Measurements from ENCODE around the gene CDK1. TPM values are rescaled to one million over a fixed set of nuclear protein-coding genes. Genes with fewer than 3 reads are reported as not detected.

CDK1 gene
- total RNA-seq, 1 donor = 5.8 TPM

- no peaks in the 10 kb centered on the region for H3K27me3 ChIP-seq (ENCODE audit: insufficient read depth, low read length)
- H3K36me3 ChIP-seq (ENCODE audit: insufficient read depth, low read length) = no peaks in the 10 kb centered on the region
- H3K4me1 ChIP-seq (ENCODE audit: insufficient read depth, low read length) = no peaks in the 10 kb centered on the region
- H3K27ac ChIP-seq (ENCODE audit: low read depth, low read length) = no peak overlapping the region
- no peak overlapping the region for H2AFZ ChIP-seq (ENCODE audit: low read length)
- no peak overlapping the region for H3K4me3 ChIP-seq (ENCODE audit: insufficient read depth, low read length)
- no peaks in the 10 kb centered on the region for H3K79me2 ChIP-seq (ENCODE audit: insufficient read depth, low read length)
- H3K4me2 ChIP-seq (ENCODE audit: insufficient read depth, low read length) = no peak overlapping the region
- DNase-seq (ENCODE audit: insufficient read length, low spot score, missing footprints) = no peak
- no peaks in the 10 kb centered on the region for H3K9me3 ChIP-seq (ENCODE audit: low read depth, low read length)
- H4K20me1 ChIP-seq (ENCODE audit: insufficient read depth, low read length) = no peaks in the 10 kb centered on the region
- TF ChIP-seq CTCF (IDR thresholded peaks at IDR 0.05; ENCODE audit: extremely low read depth, low read depth, low read length) = no peak
Measured at GRCh38 chr10:60767424-60767823, 10.9 kb upstream of the CDK1 start.

GRCh38 chr10:60769406-60769805 is 8.9 kb upstream of the CDK1 start:
- no peak overlapping the region for H3K4me3 ChIP-seq (ENCODE audit: insufficient read depth, low read length)
- peak overlapping the region; percentile 18 for H3K4me2 ChIP-seq (ENCODE audit: insufficient read depth, low read length)
- no peaks in the 10 kb centered on the region for H3K4me1 ChIP-seq (ENCODE audit: insufficient read depth, low read length)
- DNase-seq (ENCODE audit: insufficient read length, low spot score, missing footprints) = no peak
- no peak for TF ChIP-seq CTCF (IDR thresholded peaks at IDR 0.05; ENCODE audit: extremely low read depth, low read depth, low read length)
- H4K20me1 ChIP-seq (ENCODE audit: insufficient read depth, low read length) = no peaks in the 10 kb centered on the region
- no peaks in the 10 kb centered on the region for H3K27me3 ChIP-seq (ENCODE audit: insufficient read depth, low read length)
- no peak overlapping the region for H3K27ac ChIP-seq (ENCODE audit: low read depth, low read length)
- no peaks in the 10 kb centered on the region for H3K9me3 ChIP-seq (ENCODE audit: low read depth, low read length)
- no peaks in the 10 kb centered on the region for H3K36me3 ChIP-seq (ENCODE audit: insufficient read depth, low read length)
- H3K79me2 ChIP-seq (ENCODE audit: insufficient read depth, low read length) = no peaks in the 10 kb centered on the region
- no peak overlapping the region for H2AFZ ChIP-seq (ENCODE audit: low read length)

- H2AFZ ChIP-seq (ENCODE audit: low read length) = peak overlapping the region; percentile 93
- no peaks in the 10 kb centered on the region for H3K9me3 ChIP-seq (ENCODE audit: low read depth, low read length)
- H3K79me2 ChIP-seq (ENCODE audit: insufficient read depth, low read length) = peaks cover 45% of the 10 kb centered on the region
- no peaks in the 10 kb centered on the region for H4K20me1 ChIP-seq (ENCODE audit: insufficient read depth, low read length)
- no peaks in the 10 kb centered on the region for H3K36me3 ChIP-seq (ENCODE audit: insufficient read depth, low read length)
- no peaks in the 10 kb centered on the region for H3K27me3 ChIP-seq (ENCODE audit: insufficient read depth, low read length)
- DNase-seq (ENCODE audit: insufficient read length, low spot score, missing footprints) = peak; percentile 8
- H3K4me3 ChIP-seq (ENCODE audit: insufficient read depth, low read length) = peak overlapping the region; percentile 89
- H3K4me1 ChIP-seq (ENCODE audit: insufficient read depth, low read length) = peaks cover 27% of the 10 kb centered on the region
- H3K27ac ChIP-seq (ENCODE audit: low read depth, low read length) = peak overlapping the region; percentile 67
- peak overlapping the region; percentile 88 for H3K4me2 ChIP-seq (ENCODE audit: insufficient read depth, low read length)
- no peak for TF ChIP-seq CTCF (IDR thresholded peaks at IDR 0.05; ENCODE audit: extremely low read depth, low read depth, low read length)
Measured at GRCh38 chr10:60777696-60778213, 523 bp upstream of the CDK1 start.

- peak overlapping the region; percentile 89 for H3K4me3 ChIP-seq (ENCODE audit: insufficient read depth, low read length)
- no peaks in the 10 kb centered on the region for H4K20me1 ChIP-seq (ENCODE audit: insufficient read depth, low read length)
- no peak for DNase-seq (ENCODE audit: insufficient read length, low spot score, missing footprints)
- H3K27ac ChIP-seq (ENCODE audit: low read depth, low read length) = peak overlapping the region; percentile 4
- H3K4me1 ChIP-seq (ENCODE audit: insufficient read depth, low read length) = peaks cover 36% of the 10 kb centered on the region
- no peak for TF ChIP-seq CTCF (IDR thresholded peaks at IDR 0.05; ENCODE audit: extremely low read depth, low read depth, low read length)
- no peaks in the 10 kb centered on the region for H3K36me3 ChIP-seq (ENCODE audit: insufficient read depth, low read length)
- peaks cover 59% of the 10 kb centered on the region for H3K79me2 ChIP-seq (ENCODE audit: insufficient read depth, low read length)
- peak overlapping the region; percentile 70 for H3K4me2 ChIP-seq (ENCODE audit: insufficient read depth, low read length)
- H3K9me3 ChIP-seq (ENCODE audit: low read depth, low read length) = no peaks in the 10 kb centered on the region
- H3K27me3 ChIP-seq (ENCODE audit: insufficient read depth, low read length) = no peaks in the 10 kb centered on the region
- peak overlapping the region; percentile 43 for H2AFZ ChIP-seq (ENCODE audit: low read length)
Measured at GRCh38 chr10:60778971-60779796, 906 bp downstream of the CDK1 start.

Measured in osteoblast (primary cell).